Osteocyte (in vitro differentiated cells): Measurements from ENCODE around the gene CLEC16A. TPM values are rescaled to one million over a fixed set of nuclear protein-coding genes. Genes with fewer than 3 reads are reported as not detected.

Experiments used
- DNase-seq: peaks from one replicate; pipeline ENCODE4 v3.0.0; 2021; ENCODE audit warnings: mixed read lengths; ENCODE audit not compliant: unreplicated experiment; ENCODE audit errors: extremely low spot score
- H3K27ac Mint-ChIP-seq: one replicate; pipeline ENCODE4 v1.8.0; 2021; ENCODE audit warnings: mild to moderate bottlenecking, mixed read lengths; ENCODE audit not compliant: unreplicated experiment
- H3K27me3 Mint-ChIP-seq: one replicate; pipeline ENCODE4 v1.8.0; 2021; ENCODE audit warnings: mixed read lengths; ENCODE audit not compliant: unreplicated experiment
- H3K36me3 Mint-ChIP-seq: one replicate; pipeline ENCODE4 v1.8.0; 2021; ENCODE audit warnings: mixed read lengths; ENCODE audit not compliant: unreplicated experiment
- H3K4me1 Mint-ChIP-seq: one replicate; pipeline ENCODE4 v1.8.0; 2021; ENCODE audit warnings: mixed read lengths; ENCODE audit not compliant: unreplicated experiment
- H3K4me3 Mint-ChIP-seq: one replicate; pipeline ENCODE4 v1.8.0; 2021; ENCODE audit warnings: mild to moderate bottlenecking, moderate library complexity, mixed read lengths; ENCODE audit not compliant: unreplicated experiment
- H3K9me3 Mint-ChIP-seq: one replicate; pipeline ENCODE4 v1.8.0; 2021; ENCODE audit warnings: mixed read lengths; ENCODE audit not compliant: unreplicated experiment
- total RNA-seq: library from RNA; stranded (reverse); gene quantifications from 2 replicates; pipeline ENCODE4 v1.2.1, GENCODE V29; 2021
- TF ChIP-seq, protein P1 (sequence below): fragments of 200-600 bp; sonication (generic); IDR thresholded peaks from 2 replicates; pipeline ENCODE4 v1.5.0; 2021; ENCODE audit warnings: antibody characterized with exemption, mild to moderate bottlenecking, moderate library complexity

The CLEC16A gene
- total RNA-seq, 1 donor from 2014 or later, result 22.1 TPM

DNA sequence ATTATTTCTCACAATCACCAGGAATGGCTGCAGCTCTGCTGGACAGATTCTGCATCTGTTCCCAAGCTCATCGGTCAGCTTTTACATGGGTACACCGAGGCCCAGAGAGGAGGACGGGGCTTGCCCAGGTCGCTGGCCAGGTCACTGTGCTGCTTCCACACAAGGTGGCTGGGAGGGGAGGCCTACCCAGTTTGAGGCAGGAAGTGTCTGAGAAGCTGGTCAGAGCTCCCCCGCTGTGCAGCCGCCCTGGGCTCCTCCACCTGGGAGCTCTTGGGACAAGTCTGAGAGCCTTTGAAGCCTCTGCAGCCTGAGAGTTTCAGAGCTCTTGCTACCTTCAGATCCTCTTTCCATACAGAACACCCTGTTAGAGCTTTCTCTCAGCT lies 143.3 kb downstream of the CLEC16A start:
- peaks cover 51% of the 10 kb centered on the region for H3K4me1 Mint-ChIP-seq
- H3K9me3 Mint-ChIP-seq, result no peaks in the 10 kb centered on the region
- no peaks in the 10 kb centered on the region for H3K27me3 Mint-ChIP-seq
- H3K27ac Mint-ChIP-seq, result no peak overlapping the region
- TF ChIP-seq, protein P1, sequence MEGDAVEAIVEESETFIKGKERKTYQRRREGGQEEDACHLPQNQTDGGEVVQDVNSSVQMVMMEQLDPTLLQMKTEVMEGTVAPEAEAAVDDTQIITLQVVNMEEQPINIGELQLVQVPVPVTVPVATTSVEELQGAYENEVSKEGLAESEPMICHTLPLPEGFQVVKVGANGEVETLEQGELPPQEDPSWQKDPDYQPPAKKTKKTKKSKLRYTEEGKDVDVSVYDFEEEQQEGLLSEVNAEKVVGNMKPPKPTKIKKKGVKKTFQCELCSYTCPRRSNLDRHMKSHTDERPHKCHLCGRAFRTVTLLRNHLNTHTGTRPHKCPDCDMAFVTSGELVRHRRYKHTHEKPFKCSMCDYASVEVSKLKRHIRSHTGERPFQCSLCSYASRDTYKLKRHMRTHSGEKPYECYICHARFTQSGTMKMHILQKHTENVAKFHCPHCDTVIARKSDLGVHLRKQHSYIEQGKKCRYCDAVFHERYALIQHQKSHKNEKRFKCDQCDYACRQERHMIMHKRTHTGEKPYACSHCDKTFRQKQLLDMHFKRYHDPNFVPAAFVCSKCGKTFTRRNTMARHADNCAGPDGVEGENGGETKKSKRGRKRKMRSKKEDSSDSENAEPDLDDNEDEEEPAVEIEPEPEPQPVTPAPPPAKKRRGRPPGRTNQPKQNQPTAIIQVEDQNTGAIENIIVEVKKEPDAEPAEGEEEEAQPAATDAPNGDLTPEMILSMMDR, result no peak
- DNase-seq, result no peak
- H3K36me3 Mint-ChIP-seq, result peaks cover 12% of the 10 kb centered on the region
- no peak overlapping the region for H3K4me3 Mint-ChIP-seq

DNA sequence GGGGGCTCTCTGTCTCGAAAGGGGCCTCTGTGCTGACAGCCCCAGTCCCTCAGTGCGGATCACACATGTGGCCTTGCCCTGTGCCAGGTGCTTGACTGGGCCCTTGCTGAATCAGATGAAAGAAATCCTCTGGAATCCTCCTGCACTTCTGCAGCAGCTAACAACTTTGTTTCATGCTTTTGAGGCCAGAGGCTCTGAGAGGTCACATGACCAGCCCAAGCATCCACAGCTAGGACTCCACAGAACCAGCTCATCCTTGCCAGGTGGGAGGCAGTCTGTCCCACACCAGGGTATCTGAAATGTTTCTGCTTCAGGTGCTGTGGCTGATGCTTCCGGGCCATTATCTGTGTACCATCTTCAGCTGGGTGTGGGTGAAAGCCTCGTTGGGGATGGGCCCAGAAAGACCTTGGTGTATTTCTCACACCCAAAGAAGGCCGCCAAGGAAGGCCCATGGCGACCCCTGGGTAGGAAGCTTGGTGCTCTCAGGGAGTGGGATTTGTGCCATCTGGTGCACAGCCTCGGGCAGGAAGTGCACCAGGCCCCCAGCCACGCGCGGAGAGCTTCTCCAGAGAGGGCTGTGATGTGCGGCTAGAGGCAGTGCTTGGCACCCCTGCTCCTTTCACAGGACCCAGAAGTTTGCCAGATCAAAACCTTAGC lies 143.8 kb downstream of the CLEC16A start:
- H3K9me3 Mint-ChIP-seq, result no peaks in the 10 kb centered on the region
- peaks cover 46% of the 10 kb centered on the region for H3K4me1 Mint-ChIP-seq
- peaks cover 12% of the 10 kb centered on the region for H3K36me3 Mint-ChIP-seq
- TF ChIP-seq, protein P1, result no peak
- H3K27ac Mint-ChIP-seq, result no peak overlapping the region
- no peaks in the 10 kb centered on the region for H3K27me3 Mint-ChIP-seq
- no peak for DNase-seq
- no peak overlapping the region for H3K4me3 Mint-ChIP-seq

DNA sequence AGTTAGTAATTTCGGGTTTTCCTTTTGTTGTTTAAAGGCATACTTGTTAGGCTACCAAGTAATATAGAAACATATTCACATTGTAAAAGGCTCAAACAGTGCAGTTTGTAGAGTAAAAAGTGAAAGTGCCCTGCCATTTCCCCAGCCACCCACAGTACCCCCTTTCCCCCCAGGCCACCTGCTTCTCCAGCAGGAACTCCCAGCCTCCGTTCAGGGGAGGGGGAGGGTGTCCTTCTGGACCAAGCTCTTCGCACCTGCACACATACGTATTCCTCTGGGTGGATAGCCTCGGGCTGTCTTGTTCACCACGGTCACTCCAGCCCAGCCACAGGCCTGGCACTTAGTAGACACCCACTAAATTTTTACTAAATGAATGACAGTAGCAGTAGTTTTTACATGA lies 144.5 kb downstream of the CLEC16A start:
- peaks cover 44% of the 10 kb centered on the region for H3K4me1 Mint-ChIP-seq
- no peak overlapping the region for H3K4me3 Mint-ChIP-seq
- no peaks in the 10 kb centered on the region for H3K27me3 Mint-ChIP-seq
- H3K9me3 Mint-ChIP-seq, result no peaks in the 10 kb centered on the region
- DNase-seq, result no peak
- peaks cover 7% of the 10 kb centered on the region for H3K36me3 Mint-ChIP-seq
- H3K27ac Mint-ChIP-seq, result no peak overlapping the region
- TF ChIP-seq, protein P1, result no peak

DNA sequence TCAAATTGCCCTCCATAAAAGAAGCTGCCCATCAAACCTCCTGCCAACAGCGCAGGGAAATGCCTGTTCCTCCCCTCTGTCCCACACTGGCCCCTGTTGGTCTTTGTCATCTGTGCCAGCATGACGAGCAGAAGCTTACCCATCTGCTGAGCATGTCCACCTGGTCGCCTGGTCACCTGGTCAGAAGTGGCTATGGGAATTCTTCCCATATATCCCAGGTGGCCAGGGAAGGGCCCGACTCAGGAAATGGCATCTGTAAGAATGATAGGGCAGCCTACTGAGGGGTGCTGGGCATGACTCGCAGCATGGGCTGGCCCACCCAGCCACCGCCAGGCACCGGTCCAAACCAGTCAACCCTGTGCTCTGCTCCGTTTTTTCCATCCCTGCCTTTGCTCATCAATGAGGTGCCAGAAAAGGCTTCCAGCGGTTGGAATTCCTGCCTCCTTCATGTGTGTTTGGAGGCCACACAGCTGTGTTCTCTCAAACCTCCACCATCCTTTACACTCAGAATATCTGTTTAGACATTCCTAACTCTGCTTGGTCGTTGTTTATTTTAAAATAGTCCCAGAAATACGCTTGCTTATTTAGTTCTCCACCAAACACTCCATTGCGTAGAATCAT lies 145.2 kb downstream of the CLEC16A start:
- H3K9me3 Mint-ChIP-seq, result no peaks in the 10 kb centered on the region
- H3K4me1 Mint-ChIP-seq, result peaks cover 41% of the 10 kb centered on the region
- H3K27ac Mint-ChIP-seq, result no peak overlapping the region
- TF ChIP-seq, protein P1, result no peak
- no peaks in the 10 kb centered on the region for H3K27me3 Mint-ChIP-seq
- DNase-seq, result no peak
- H3K4me3 Mint-ChIP-seq, result no peak overlapping the region
- H3K36me3 Mint-ChIP-seq, result peaks cover 7% of the 10 kb centered on the region

DNA sequence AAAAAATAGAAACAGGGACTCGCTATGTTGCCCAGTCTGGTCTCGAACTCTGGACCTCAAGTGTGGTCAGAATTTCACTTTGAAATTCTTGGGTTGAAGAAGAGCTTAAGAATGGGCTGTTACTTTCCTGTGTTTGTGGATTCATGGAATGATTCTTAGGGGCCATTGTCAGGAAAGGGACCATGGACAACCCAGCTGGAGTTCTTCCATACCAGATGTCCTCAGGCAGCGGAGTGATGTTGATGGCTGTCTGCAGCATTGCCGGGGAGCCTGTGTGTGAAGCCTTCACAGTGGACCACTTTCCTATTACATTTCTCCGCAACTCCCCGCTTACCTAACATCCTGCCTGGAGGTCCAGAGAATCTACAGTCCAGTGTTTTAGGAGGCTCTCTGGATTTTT lies 145.9 kb downstream of the CLEC16A start:
- H3K27me3 Mint-ChIP-seq, result no peaks in the 10 kb centered on the region
- no peak overlapping the region for H3K27ac Mint-ChIP-seq
- H3K4me3 Mint-ChIP-seq, result no peak overlapping the region
- H3K4me1 Mint-ChIP-seq, result peaks cover 40% of the 10 kb centered on the region
- no peaks in the 10 kb centered on the region for H3K9me3 Mint-ChIP-seq
- H3K36me3 Mint-ChIP-seq, result peaks cover 7% of the 10 kb centered on the region
- TF ChIP-seq, protein P1, result no peak
- DNase-seq, result no peak
